K562 (cell line): ENCODE data around the gene TP53BP2. TPM values are rescaled to one million over a fixed set of nuclear protein-coding genes. Genes with fewer than 3 reads are reported as not detected.

Experiments
- BACH1 ChIP-seq: fragments of 200-800 bp; sonication (Bioruptor generic); IDR thresholded peaks from 2 replicates; pipeline ENCODE4 v1.6.1; 2016; ENCODE audit warnings: missing genetic modification characterization, missing compliant biosample characterization
- CEBPG ChIP-seq, 3 experiments: fragments of 200-800 bp in 1 of 3; sonication (Bioruptor generic) in 1 of 3; sonication (generic) in 1 of 3; formaldehyde crosslinking in 1 of 3; IDR thresholded peaks in 2 of 3; conservative IDR thresholded peaks in 1 of 3; 2 replicates each; pipeline versions ENCODE4 v1.6.1 to v1.8.0; 2016 to 2022; ENCODE audit warnings: missing compliant biosample characterization in 2 of 3, missing genetic modification characterization in 2 of 3, mild to moderate bottlenecking in 1 of 3, missing genetic modification reagents in 1 of 3
- EHMT2 ChIP-seq: fragments of 450-650 bp; IDR thresholded peaks from 2 replicates; pipeline ENCODE4 v1.6.1; 2018; ENCODE audit warnings: antibody characterized with exemption
- HINFP ChIP-seq: fragments of 450-650 bp; conservative IDR thresholded peaks from 2 replicates; pipeline ENCODE4 v1.6.1; 2016; ENCODE audit warnings: missing genetic modification characterization, low read depth, mild to moderate bottlenecking, control low read depth, missing compliant biosample characterization
- JUND ChIP-seq, 2 experiments: IDR thresholded peaks; 2 replicates in 1 of 2; 3 replicates in 1 of 2; pipeline ENCODE4 v1.6.1; 2011; ENCODE audit warnings: borderline replicate concordance in 2 of 2, low read depth in 2 of 2, low read length in 2 of 2, improper control_type of control experiment in 1 of 2, missing biosample characterization in 1 of 2, missing genetic modification characterization in 1 of 2, missing genetic modification reagents in 1 of 2
- MEF2D ChIP-seq: conservative IDR thresholded peaks from 2 replicates; pipeline ENCODE4 v1.6.1; 2016; ENCODE audit warnings: low read depth, missing genetic modification characterization, missing compliant biosample characterization
- NONO ChIP-seq, 2 experiments: fragments of 200-400 bp in 1 of 2; fragments of 450-650 bp in 1 of 2; formaldehyde crosslinking in 1 of 2; IDR thresholded peaks; 2 replicates each; pipeline ENCODE4 v1.6.1; 2017; ENCODE audit warnings: low read depth in 2 of 2, mild to moderate bottlenecking in 2 of 2, moderate library complexity in 2 of 2, low read length in 1 of 2
- NUFIP1 ChIP-seq: fragments of 450-650 bp; IDR thresholded peaks from 2 replicates; pipeline ENCODE4 v1.6.1; 2018; ENCODE audit not compliant: partially characterized antibody
- PML ChIP-seq: IDR thresholded peaks from 2 replicates; pipeline ENCODE4 v1.6.1; 2012; ENCODE audit warnings: low read length, inconsistent platforms
- POLR2AphosphoS5 ChIP-seq: IDR thresholded peaks from 2 replicates; pipeline ENCODE4 v1.6.1; 2011; ENCODE audit warnings: mild to moderate bottlenecking, low read depth, low read length, moderate library complexity; ENCODE audit not compliant: control insufficient read depth, insufficient read depth
- TBP ChIP-seq: optimal IDR thresholded peaks from 2 replicates; pipeline ENCODE3; 2011; ENCODE audit warnings: low read depth, low read length, improper control_type of control experiment
- THRB ChIP-seq: fragments of 450-650 bp; formaldehyde crosslinking; conservative IDR thresholded peaks from 2 replicates; pipeline ENCODE4 v1.4.0; 2022; ENCODE audit warnings: mild to moderate bottlenecking, missing genetic modification characterization
- ZBTB26 ChIP-seq: fragments of 450-650 bp; formaldehyde crosslinking; IDR thresholded peaks from 2 replicates; pipeline ENCODE4 v1.4.0; 2022; ENCODE audit warnings: missing genetic modification characterization
- ZBTB9 ChIP-seq: fragments of 450-650 bp; formaldehyde crosslinking; IDR thresholded peaks from 2 replicates; pipeline ENCODE4 v1.4.0; 2020; ENCODE audit warnings: mild to moderate bottlenecking, moderate library complexity
- ZNF124 ChIP-seq: sonication (generic); formaldehyde crosslinking; IDR thresholded peaks from 2 replicates; pipeline ENCODE4 v1.8.1; 2022; ENCODE audit warnings: missing genetic modification reagents
- ZNF324 ChIP-seq: fragments of 250-450 bp; sonication (Bioruptor Pico); IDR thresholded peaks from 2 replicates; pipeline ENCODE4 v1.4.0; 2020; ENCODE audit warnings: mild to moderate bottlenecking
- ZNF639 ChIP-seq, 2 experiments: fragments of 200-800 bp in 1 of 2; sonication (Bioruptor generic) in 1 of 2; sonication (generic) in 1 of 2; formaldehyde crosslinking in 1 of 2; IDR thresholded peaks in 1 of 2; conservative IDR thresholded peaks in 1 of 2; 2 replicates each; pipeline versions ENCODE4 v1.5.0 to v1.6.1; 2016 to 2020; ENCODE audit warnings: missing compliant biosample characterization in 1 of 2, missing genetic modification characterization in 1 of 2, missing genetic modification reagents in 1 of 2
- polyA plus RNA-seq, 8 experiments: library from polyadenylated mRNA; depleted of rRNA in 4 of 8; stranded (reverse) in 5 of 8; unstranded in 3 of 8; fragments of >200 nt; fragmentation: Nextera tagmentation in 2 of 8; fragmentation: Illumina TruSeq in 1 of 8; extraction: Ambion mirVana in 2 of 8; extraction: Trizol in 1 of 8; gene quantifications; 2 replicates each; pipeline versions ENCODE4 v1.2.1 to v1.2.3, GENCODE V29; 2011 to 2014; ENCODE audit warnings: inconsistent platforms in 1 of 8, missing spikeins in 1 of 8
- total RNA-seq, 7 experiments: library from RNA; depleted of rRNA in 6 of 7; stranded (reverse); fragments of >200 nt in 6 of 7; fragmentation: Illumina TruSeq in 2 of 7; extraction: Trizol in 2 of 7; gene quantifications; 2 replicates each; pipeline versions ENCODE4 v1.2.1 to v1.2.3, GENCODE V29; 2011 to 2021; ENCODE audit warnings: low replicate concordance in 1 of 7

The TP53BP2 gene
- total and polyA plus RNA-seq, 9 of the 15 experiments (the other 6 are each of a cell fraction or from before 2014, with no cell fraction given): 17.0 to 69.6 (median 40.1) TPM

GRCh38 chr1:223776075-223776814, 69.5 kb downstream of the TP53BP2 start (continued):
- TF ChIP-seq ZBTB26 (CRISPR knock-in tag): 0 out of 2 replicates have a peak, but pooled peaks have one; percentile 72
- no peak for TF ChIP-seq CEBPG (CRISPR knock-in tag; IDR thresholded peaks at IDR 0.05)
- TF ChIP-seq CEBPG (tag; conservative IDR thresholded peaks at IDR 0.05 in 1 of 2, IDR thresholded peaks at IDR 0.05 in 1 of 2): peak in 1 of 2 experiments; percentile 12; a peak in 1 of 4 replicates
- TF ChIP-seq MEF2D (tag): peak; percentile 16; the same call in 1 of the 2 replicates
- TF ChIP-seq POLR2AphosphoS5: 0 out of 2 replicates have a peak, but pooled peaks have one; percentile 51
- peak; percentile 73; the same call in 1 of the 2 replicates for TF ChIP-seq EHMT2
- TF ChIP-seq NUFIP1: no peak
- TF ChIP-seq ZBTB9 (CRISPR knock-in tag): 0 out of 2 replicates have a peak, but pooled peaks have one; percentile 73
- no peak for TF ChIP-seq NONO (IDR thresholded peaks at IDR 0.05; ENCODE audit: low read depth in 2 of 2, low read length in 1 of 2)
- TF ChIP-seq ZNF324 (CRISPR knock-in tag): no peak
- TF ChIP-seq TBP: peak; percentile 8
- no peak for TF ChIP-seq ZNF124 (CRISPR knock-in tag)
- 0 out of 2 replicates have a peak, but pooled peaks have one; percentile 21 for TF ChIP-seq HINFP (tag)
- TF ChIP-seq BACH1 (tag): peak; percentile 5; the same call in 1 of the 2 replicates
- TF ChIP-seq THRB (CRISPR knock-in tag): peak; percentile 86
- TF ChIP-seq ZNF639 (CRISPR knock-in tag; conservative IDR thresholded peaks at IDR 0.05 in 1 of 2, IDR thresholded peaks at IDR 0.05 in 1 of 2): peak in 1 of 2 experiments; percentile 68; a peak in 2 of 4 replicates
- TF ChIP-seq PML: peak; percentile 46; the same call in 1 of the 2 replicates
- TF ChIP-seq JUND (IDR thresholded peaks at IDR 0.05; ENCODE audit: borderline replicate concordance, low read depth, low read length): peak; percentile 97
- TF ChIP-seq JUND (tag; IDR thresholded peaks at IDR 0.05; ENCODE audit: borderline replicate concordance, low read depth, low read length): peak; percentile 94; the same call in 2 of the 3 replicates
